Cardiac ventricle fibroblast (primary cell): ENCODE data around the gene TMEM255A. TPM values are rescaled to one million over a fixed set of nuclear protein-coding genes. Genes with fewer than 3 reads are reported as not detected.

Experiments used
- total RNA-seq: library from RNA; depleted of rRNA; stranded (reverse); fragments of >200 nt; gene quantifications from 2 replicates; pipeline ENCODE4 v1.2.3, GENCODE V29; 2015

TMEM255A gene
- total RNA-seq = not detected in 2 replicates

DNA sequence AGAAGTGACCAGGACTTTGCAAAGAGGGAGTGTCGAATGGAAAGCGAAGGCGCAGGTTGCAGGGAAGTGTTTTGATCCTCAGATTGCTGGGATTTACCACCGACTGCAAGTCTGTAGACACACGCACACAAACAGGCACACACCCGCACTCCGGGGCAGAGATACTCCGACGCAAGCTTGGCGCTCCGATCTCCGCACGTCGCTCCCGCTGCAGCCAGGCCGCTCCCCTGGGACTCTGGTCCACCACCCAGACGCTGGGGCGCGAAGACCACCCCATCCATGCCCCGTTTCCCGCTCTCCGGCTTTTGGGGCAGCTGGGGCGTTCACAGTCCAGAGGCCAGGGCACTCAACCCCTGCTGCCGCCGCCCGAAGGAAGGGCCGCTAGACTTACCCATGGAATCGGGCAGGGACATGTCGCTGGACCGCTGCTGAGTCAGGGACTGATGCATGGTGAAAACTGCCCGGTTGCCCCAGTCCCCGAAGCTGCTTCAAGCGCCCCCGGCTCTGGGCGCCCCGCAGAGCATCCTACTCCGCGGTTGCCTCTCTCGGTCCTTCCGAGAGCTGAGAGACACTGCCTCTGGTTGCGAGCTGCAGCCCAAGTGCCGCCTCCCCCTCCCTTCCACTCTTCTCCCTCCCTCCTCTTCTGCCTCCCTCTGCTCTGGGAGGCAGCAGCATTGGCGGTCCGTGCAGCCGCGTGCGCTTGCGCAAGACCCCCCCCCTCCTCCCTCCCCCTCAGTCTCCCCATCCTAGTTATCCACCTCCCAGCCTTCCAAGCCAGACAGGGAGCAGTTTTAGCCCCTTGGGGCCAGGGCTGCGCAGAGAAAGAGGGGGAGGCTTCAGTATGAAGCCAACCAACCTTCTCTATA lies at the start of gene TMEM255A:
Gene TMEM255A (minus strand): TSS at position 601 of the 866 bp plus-strand sequence. CDS start 152 bp downstream, at position 449.

DNA sequence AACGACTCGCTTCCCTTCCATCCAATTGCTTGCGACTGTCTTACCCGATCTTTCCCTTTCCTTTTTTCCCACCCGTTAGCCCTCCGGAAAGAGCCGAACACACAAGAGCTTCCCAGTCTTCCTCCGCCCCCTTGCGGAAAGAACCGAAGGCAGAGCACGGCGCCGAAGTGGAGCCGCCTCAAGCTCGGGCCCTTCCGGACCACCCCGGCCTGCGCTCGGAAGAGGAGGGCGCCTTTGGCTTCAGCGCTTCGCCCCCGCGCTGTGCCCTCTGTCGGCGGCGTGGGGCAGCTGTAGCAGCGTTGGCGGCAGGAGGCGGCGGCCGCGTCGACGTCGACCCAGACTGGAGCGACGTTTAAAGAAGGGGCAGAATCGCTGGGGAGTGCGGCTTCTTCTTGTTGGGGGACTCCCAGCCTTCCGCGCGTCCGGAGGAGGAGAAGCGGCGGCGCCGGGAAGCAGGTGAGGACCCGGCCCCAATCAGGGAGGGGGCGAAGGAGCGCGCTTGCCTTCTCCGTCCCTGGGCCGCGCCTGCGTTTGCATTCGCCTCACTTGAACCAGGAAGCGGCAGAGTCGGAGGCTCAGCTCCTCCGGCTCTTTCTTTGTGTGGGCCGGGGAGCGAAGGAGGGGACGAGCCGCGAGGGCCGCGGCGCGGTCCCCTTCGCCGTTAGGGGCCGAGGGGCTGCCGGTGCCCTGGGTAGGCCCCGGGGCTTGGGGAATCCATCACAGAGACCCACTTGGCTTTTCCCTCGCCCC lies 60.6 kb downstream of the TMEM255A start, which contains the start of gene ZBTB33:
Gene ZBTB33 (plus strand): TSS at position 291 of the 750 bp plus-strand sequence. CDS start 2,604 bp downstream, outside the sequence.

Other genes with a start within 250 kb of the TMEM255A start
- gene RHOXF2B, start 233.8 kb downstream of the TMEM255A start, total RNA-seq = not detected in 2 replicates
- not detected in 2 replicates for gene RHOXF1, start 195.5 kb downstream of the TMEM255A start, total RNA-seq
- gene RHOXF2, start 152.8 kb downstream of the TMEM255A start, total RNA-seq = not detected in 2 replicates
- gene ZBTB33, start 60.6 kb downstream of the TMEM255A start, total RNA-seq = 9.5 and 10.3 TPM in 2 replicates
- not detected in 2 replicates for gene ATP1B4, start 50.6 kb upstream of the TMEM255A start, total RNA-seq
- 170 and 177 TPM in 2 replicates for gene LAMP2, start 157.8 kb upstream of the TMEM255A start, total RNA-seq
- gene CUL4B, start 249.5 kb upstream of the TMEM255A start, total RNA-seq = 89.6 and 95.0 TPM in 2 replicates